HG03521 (cell line): ENCODE results near the gene LDB3.

ENCODE experiments used
- ATAC-seq: cut with Tn5 transposase; IDR thresholded peaks from one replicate; pipeline ENCODE4 v1.9.1; 2021; ENCODE audit warnings: mild to moderate bottlenecking, moderate library complexity; ENCODE audit not compliant: unreplicated experiment

LDB3 gene

GRCh38 chr10:86757113-86757972 lies 89.0 kb downstream of the LDB3 start:
- ATAC-seq: no peak

GRCh38 chr10:86758189-86759072 lies 90.1 kb downstream of the LDB3 start:
- no peak for ATAC-seq

DNA sequence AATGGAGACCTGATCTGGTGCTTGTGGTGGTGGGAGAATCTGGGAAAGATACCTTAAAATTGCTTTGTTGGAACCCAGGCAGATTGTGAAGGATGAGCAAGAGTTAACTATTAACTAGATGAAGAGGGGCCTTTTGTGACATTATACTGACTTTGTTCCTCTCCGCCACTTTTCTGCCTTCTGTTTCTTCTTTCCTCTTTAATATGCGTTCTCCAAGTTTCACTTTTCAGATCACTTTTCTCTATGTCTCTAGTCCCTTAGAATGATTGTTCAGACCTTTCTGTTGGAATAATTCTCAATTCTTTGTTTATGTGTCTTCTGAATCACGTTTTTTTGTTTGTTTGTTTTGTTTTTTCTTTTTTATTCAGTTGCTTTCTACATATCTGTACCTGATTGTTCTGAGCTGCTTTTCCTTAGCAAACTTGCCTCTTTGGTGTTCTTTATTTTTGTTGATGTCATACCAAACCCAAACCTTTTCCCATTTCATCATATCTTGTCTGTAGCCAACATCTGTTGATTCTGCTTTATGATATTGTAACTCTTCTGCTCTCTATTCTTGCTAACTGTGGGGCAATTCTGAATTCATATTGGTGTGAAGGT lies 90.9 kb downstream of the LDB3 start:
- no peak for ATAC-seq

- ATAC-seq: no peak
Measured at GRCh38 chr10:86763404-86763803, 95.1 kb downstream of the LDB3 start.

DNA sequence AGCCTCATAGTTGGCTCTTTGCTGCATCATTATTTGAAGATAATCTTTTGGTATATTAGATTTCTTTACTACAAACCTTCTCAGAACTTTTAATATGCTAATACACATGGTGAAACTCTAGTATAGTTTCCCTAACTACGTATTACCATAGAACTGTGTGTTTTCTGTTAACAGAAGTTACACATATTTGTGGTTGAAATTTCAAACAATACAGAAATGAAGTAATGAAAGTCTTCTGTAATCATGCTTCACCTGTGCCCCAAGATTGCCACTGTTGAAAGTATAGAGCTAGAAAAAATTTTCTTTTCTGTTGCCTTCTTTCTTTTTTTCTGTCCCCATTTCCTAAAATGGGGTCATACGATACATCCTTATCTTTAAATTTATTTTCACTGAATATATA lies 97.2 kb downstream of the LDB3 start:
- no peak for ATAC-seq

DNA sequence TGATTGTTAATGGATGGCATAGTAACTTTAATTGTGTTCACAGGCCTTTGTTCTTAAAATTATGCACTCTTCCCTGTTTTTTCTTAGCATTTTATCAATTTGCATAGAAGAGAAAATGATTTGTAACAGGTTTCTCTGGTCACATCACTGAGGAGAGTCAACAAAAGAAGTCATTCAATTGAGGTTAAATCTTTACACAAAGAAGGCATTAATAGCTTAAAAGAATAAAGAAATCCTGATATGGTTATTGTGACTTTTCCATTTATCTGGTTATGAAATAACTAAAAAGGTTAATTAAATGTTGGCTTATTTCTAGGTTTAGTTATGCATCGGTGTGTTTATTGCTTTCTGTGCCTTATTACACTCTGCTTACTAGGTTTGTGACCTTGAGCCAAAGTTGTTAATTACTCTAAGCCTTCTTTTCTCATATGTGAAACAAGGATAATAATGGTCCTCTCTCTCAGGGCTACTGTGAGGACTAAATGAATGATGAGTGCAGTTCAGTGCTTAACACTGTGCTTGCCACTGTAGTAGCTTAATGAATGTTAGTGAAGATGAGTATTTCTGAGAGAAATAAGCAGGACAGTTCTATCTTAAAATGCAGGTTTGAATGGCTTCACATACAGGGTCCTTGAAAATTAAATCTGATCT lies 100.2 kb downstream of the LDB3 start:
- ATAC-seq: no peak

GRCh38 chr10:86769991-86770390 lies 101.7 kb downstream of the LDB3 start:
- ATAC-seq: no peak

- no peak for ATAC-seq
Measured at GRCh38 chr10:86770412-86770960, 102.2 kb downstream of the LDB3 start.

DNA sequence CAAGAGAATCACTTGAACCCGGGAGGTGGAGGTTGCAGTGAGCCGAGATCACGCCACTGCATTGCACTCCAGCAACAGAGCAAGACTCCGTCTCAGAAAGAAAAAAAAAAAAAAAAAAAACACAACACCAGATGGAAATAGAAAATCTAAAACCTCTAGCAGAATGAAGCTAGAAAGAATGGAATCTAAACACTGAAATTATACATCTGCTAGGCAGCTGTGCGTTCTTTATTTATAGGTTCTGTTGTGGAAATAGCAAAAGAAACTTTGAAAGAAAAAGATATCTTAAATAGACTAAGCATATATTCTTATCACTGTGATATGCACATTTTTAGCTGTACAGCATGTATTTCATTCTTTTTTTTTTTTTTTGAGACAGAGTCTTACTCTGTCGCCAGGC lies 105.2 kb downstream of the LDB3 start:
- no peak for ATAC-seq

GRCh38 chr10:86775056-86775869 lies 107.0 kb downstream of the LDB3 start:
- ATAC-seq: no peak

DNA sequence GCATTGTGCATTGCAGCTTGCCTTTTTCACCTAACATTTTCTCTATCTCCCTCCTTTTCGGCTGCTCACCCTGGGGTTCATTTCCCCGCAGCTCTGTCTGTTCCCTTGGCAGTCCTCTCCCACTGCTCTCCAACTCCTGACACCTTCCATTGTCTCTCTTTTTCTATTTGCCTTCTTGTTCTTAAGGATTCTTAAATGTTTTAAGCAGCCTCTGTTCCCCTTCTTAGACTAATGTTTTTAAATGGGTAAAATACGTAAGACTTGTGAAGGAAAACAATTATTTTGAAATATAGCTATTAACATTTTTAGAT lies 107.5 kb downstream of the LDB3 start:
- ATAC-seq: no peak

DNA sequence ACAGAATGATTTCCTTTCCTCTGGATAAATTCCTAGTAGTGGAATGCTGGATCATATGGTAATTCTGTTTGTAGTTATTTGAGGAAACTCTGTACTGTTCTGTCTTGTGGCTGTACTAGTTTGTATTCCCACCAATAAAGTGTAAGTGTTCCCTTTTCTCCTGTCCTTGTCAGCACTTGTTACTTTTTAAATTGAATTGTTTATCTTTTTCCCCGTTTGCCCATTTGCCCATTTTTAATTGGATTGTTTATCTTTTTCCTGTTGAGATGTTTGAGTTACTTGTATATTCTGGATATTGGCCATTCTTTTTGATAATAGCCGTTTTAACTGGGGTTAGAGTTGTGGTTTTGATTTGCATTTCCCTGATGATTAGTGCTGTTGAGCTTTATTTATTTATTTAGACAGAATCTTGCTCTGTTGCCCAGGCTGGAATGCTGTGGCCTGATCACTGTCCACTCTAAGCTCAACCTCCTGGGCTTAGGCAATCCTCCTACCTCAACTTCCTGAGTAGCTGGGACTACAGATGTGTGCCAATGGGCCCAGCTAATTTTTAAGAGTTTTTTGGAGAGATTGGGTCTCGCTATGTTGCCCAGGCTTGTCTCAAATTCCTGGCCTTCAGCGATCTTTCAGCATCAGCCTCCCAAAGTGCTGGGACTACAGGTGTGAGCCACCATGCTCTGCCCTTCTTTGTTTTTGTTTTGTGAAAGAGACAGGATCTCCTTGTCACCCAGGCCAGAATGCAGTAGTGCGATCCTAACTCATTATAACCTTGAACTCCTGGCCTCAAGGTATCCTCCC lies 111.1 kb downstream of the LDB3 start:
- ATAC-seq: no peak

DNA sequence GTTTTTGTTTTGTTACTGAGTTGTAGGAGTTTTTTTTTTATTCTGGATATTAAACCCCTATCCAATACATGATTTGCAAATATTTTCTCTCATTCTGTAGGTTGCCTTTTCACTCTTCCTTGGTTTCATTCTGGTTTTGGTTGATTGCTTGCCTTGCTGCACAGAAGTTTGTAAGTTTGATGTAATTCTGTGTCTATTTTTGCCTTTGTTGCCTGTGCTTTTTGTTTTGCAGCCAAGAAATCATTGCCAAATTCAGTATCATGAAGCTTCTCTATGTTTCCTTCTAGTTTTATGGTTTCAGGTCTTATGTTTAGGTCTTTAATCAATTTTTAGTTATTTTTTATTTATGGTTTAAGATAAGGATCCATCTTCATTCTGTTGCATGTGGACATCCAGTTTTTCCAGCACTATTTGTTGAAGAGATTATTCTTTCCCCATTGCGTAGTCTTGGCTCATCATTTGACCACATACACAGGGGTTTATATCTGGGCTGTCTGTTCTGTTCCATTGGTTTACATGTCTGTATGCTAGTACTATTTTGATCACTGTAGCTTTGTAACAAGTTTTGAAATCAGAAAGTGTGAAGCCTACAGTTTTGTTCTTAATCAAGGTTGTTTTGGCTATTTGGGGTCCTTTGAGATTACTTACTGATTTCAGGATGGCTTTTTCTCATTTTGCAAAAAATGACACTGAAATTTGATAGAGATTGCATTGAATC lies 114.5 kb downstream of the LDB3 start:
- no peak for ATAC-seq

DNA sequence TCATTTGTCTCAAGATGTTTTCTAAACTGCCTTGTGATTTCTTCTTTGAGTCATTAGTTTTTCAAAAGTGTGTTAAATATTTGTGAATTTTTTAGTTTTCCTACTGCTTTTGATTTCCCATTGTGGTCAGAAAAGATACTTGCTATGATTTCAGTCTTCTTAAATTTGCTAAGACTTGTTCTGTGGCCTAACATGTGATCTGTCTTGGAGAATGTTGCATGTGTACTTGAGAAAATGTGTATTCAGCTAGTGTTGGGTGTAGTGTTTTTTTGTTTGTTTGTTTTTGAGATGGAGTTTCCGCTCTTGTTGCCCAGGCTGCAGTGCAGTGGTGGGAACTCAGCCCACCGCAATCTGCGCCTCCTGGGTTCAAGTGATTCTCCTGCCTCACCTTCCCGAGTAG lies 116.7 kb downstream of the LDB3 start:
- no peak for ATAC-seq
